K562 (cell line): ENCODE measurements around the gene PRCC. TPM values are rescaled to one million over a fixed set of nuclear protein-coding genes. Genes with fewer than 3 reads are reported as not detected.

Source experiments
- ATAC-seq: fragments of 200-7000 bp; cut with Tn5 transposase; 3 replicates; pipeline ENCODE4 v1.9.1; 2020; ENCODE audit warnings: moderate library complexity
- BruUV-seq: library from RNA; stranded (reverse); fragments of 400-500 nt; replicated peaks from 2 replicates; lab custom pipeline; 2021; lab: Mats Ljungman, UMichigan
- CTCF ChIA-PET: fragments of 300-600 bp; formaldehyde crosslinking; extraction: SDS; loops from one replicate; lab custom pipeline; 2021; ENCODE audit warnings: low intra/inter-chr PET ratio; lab: Yijun Ruan, JAX
- POLR2A ChIA-PET: fragments of 300-600, 350-650 bp; sonication (Branson Sonifier 250); formaldehyde crosslinking; extraction: SDS; loops from one replicate; lab custom pipeline; 2021; ENCODE audit warnings: antibody characterized with exemption, inconsistent platforms; lab: Yijun Ruan, JAX
- DNase-seq, 4 experiments: peaks; one replicate each; pipeline versions ENCODE4 v3.0.0 to v3.0.0-alpha.2; 2011 to 2018; ENCODE audit warnings: low spot score in 3 of 4, mixed read lengths in 3 of 4; ENCODE audit errors: extremely low read depth in 1 of 4
- FAIRE-seq: peaks from 2 replicates; lab custom pipeline; 2011; peaks lifted over from hg19 to GRCh38; lab: Jason Lieb, UNC
- H2AFZ ChIP-seq: 2 replicates; pipeline ENCODE4 v1.6.0; 2011; ENCODE audit warnings: low read depth, low read length, control low read depth, inconsistent platforms
- H3K27ac ChIP-seq: fragments of 200-600 bp; 3 replicates; pipeline ENCODE4 v1.8.0; 2011; ENCODE audit warnings: low read depth, mild to moderate bottlenecking, control low read depth, inconsistent platforms, low read length, moderate library complexity, mixed read lengths; ENCODE audit errors: extremely low read depth
- H3K27me3 ChIP-seq, 2 experiments: fragments of 300-600 bp in 1 of 2; 2 replicates in 1 of 2; 3 replicates in 1 of 2; pipeline versions ENCODE4 v1.6.0 to v1.8.0; 2011; ENCODE audit warnings: inconsistent platforms in 2 of 2, low read length in 2 of 2, mild to moderate bottlenecking in 1 of 2, mixed read lengths in 1 of 2, moderate library complexity in 1 of 2; ENCODE audit not compliant: control insufficient read depth in 2 of 2, insufficient read depth in 2 of 2
- H3K36me3 ChIP-seq: fragments of 300-600 bp; 3 replicates; pipeline ENCODE4 v1.8.0; 2011; ENCODE audit warnings: mild to moderate bottlenecking, low read length, inconsistent platforms; ENCODE audit not compliant: control insufficient read depth, insufficient read depth
- H3K4me1 ChIP-seq, 2 experiments: fragments of 200-600 bp in 1 of 2; replicated peaks in 1 of 2; 2 replicates in 1 of 2; 3 replicates in 1 of 2; pipeline versions ENCODE4 v1.5.1 to v1.8.0; 2011; ENCODE audit warnings: inconsistent platforms in 2 of 2, low read length in 2 of 2, mild to moderate bottlenecking in 1 of 2, mixed read lengths in 1 of 2, moderate library complexity in 1 of 2; ENCODE audit not compliant: control insufficient read depth in 2 of 2, insufficient read depth in 2 of 2
- H3K4me2 ChIP-seq: 2 replicates; pipeline ENCODE4 v1.6.1; 2011; ENCODE audit warnings: low read length, control low read depth, inconsistent platforms, mixed read lengths; ENCODE audit not compliant: insufficient read depth
- H3K4me3 ChIP-seq: fragments of 200-600 bp; sonication (generic), shearing (Covaris generic); 2 replicates; pipeline ENCODE4 v1.5.1; 2016; ENCODE audit warnings: control low read depth, inconsistent platforms
- H3K79me2 ChIP-seq: fragments of 200-600 bp; 3 replicates; pipeline ENCODE4 v1.8.0; 2011; ENCODE audit warnings: low read length, inconsistent platforms; ENCODE audit not compliant: control insufficient read depth, insufficient read depth
- H3K9ac ChIP-seq, 2 experiments: 2 replicates each; pipeline versions ENCODE4 v1.6.0 to v1.6.1; 2011; ENCODE audit warnings: low read depth in 2 of 2, low read length in 2 of 2, control low read depth in 1 of 2, inconsistent platforms in 1 of 2, mild to moderate bottlenecking in 1 of 2, mixed read lengths in 1 of 2; ENCODE audit not compliant: insufficient read depth in 1 of 2
- H3K9me1 ChIP-seq: one replicate; pipeline ENCODE4 v1.6.0; 2011; ENCODE audit warnings: inconsistent platforms, mild to moderate bottlenecking, low read length, moderate library complexity; ENCODE audit not compliant: control insufficient read depth, insufficient read depth
- H3K9me3 ChIP-seq: replicated peaks from 2 replicates; pipeline ENCODE4 v1.5.1; 2011; ENCODE audit warnings: low read depth, low read length, inconsistent platforms; ENCODE audit not compliant: control insufficient read depth, insufficient read depth
- H4K20me1 ChIP-seq: replicated peaks from 2 replicates; pipeline ENCODE4 v1.6.1; 2011; ENCODE audit warnings: low read length, inconsistent platforms, mixed read lengths; ENCODE audit not compliant: control insufficient read depth, insufficient read depth
- CC2D1A ChIP-seq: fragments of 450-650 bp; IDR thresholded peaks from 2 replicates; pipeline ENCODE4 v1.6.1; 2017; ENCODE audit warnings: mild to moderate bottlenecking
- CHD1 ChIP-seq: fragments of 200-600 bp; sonication (generic); IDR thresholded peaks from one replicate; pipeline ENCODE4 v1.6.1; 2012; ENCODE audit warnings: mild to moderate bottlenecking, moderate library complexity, low read length, inconsistent platforms
- GABPB1 ChIP-seq: sonication (generic); formaldehyde crosslinking; IDR thresholded peaks from 2 replicates; pipeline ENCODE4 v1.8.0; 2022; ENCODE audit warnings: mild to moderate bottlenecking, missing genetic modification reagents
- HCFC1 ChIP-seq: IDR thresholded peaks from 2 replicates; pipeline ENCODE4 v1.6.1; 2012; ENCODE audit warnings: low read depth, low read length, improper control_type of control experiment
- KDM4B ChIP-seq, 2 experiments: fragments of 450-650 bp in 1 of 2; sonication (generic) in 1 of 2; IDR thresholded peaks; 2 replicates each; pipeline ENCODE4 v1.6.1; 2016 to 2017; ENCODE audit warnings: borderline replicate concordance in 2 of 2, antibody characterized with exemption in 1 of 2, low read depth in 1 of 2, mild to moderate bottlenecking in 1 of 2
- PCBP1 ChIP-seq: fragments of 200-400 bp; formaldehyde crosslinking; IDR thresholded peaks from 2 replicates; pipeline ENCODE4 v1.6.1; 2018; ENCODE audit warnings: mild to moderate bottlenecking, low read depth, low read length; ENCODE audit not compliant: poor library complexity, severe bottlenecking
- RBM25 ChIP-seq: fragments of 200-400 bp; formaldehyde crosslinking; IDR thresholded peaks from 2 replicates; pipeline ENCODE4 v1.6.1; 2018; ENCODE audit warnings: low read length, low read depth, moderate library complexity; ENCODE audit not compliant: severe bottlenecking
- SP2 ChIP-seq: IDR thresholded peaks from 2 replicates; pipeline ENCODE4 v1.6.1; 2011; ENCODE audit warnings: mild to moderate bottlenecking, low read depth, low read length, moderate library complexity; ENCODE audit not compliant: poor library complexity, severe bottlenecking; ENCODE audit errors: extremely low read depth
- TAL1 ChIP-seq: fragments of 450-650 bp; IDR thresholded peaks from 2 replicates; pipeline ENCODE4 v1.6.1; 2016; ENCODE audit warnings: mild to moderate bottlenecking
- ZBTB7A ChIP-seq: IDR thresholded peaks from 2 replicates; pipeline ENCODE4 v1.6.1; 2011; ENCODE audit warnings: low read depth, mild to moderate bottlenecking, low read length, moderate library complexity, borderline replicate concordance; ENCODE audit not compliant: control insufficient read depth
- ZC3H4 ChIP-seq: sonication (generic); formaldehyde crosslinking; IDR thresholded peaks from 2 replicates; pipeline ENCODE4 v1.9.0; 2021; ENCODE audit warnings: missing genetic modification reagents, borderline replicate concordance
- ZNF146 ChIP-seq: IDR thresholded peaks from one replicate; pipeline ENCODE4 v1.6.1; 2018; ENCODE audit warnings: missing compliant biosample characterization; ENCODE audit not compliant: unreplicated experiment
- ZNF253 ChIP-seq: fragments of 250-450 bp; sonication (Bioruptor Pico); conservative IDR thresholded peaks from 2 replicates; pipeline ENCODE4 v1.6.1; 2021; ENCODE audit warnings: mild to moderate bottlenecking
- ZNF561 ChIP-seq: fragments of 450-650 bp; formaldehyde crosslinking; conservative IDR thresholded peaks from 2 replicates; pipeline ENCODE4 v1.4.0; 2020; ENCODE audit warnings: mild to moderate bottlenecking, moderate library complexity
- ZNF780A ChIP-seq: fragments of 250-450 bp; sonication (Bioruptor Pico); IDR thresholded peaks from 2 replicates; pipeline ENCODE4 v1.5.0; 2021; ENCODE audit warnings: mild to moderate bottlenecking
- ZNF79 ChIP-seq: fragments of 250-450 bp; sonication (Bioruptor Pico); IDR thresholded peaks from 2 replicates; pipeline ENCODE4 v1.4.0; 2020; ENCODE audit warnings: low read depth, mild to moderate bottlenecking, moderate library complexity
- WGBS: fragments of 100-300 bp; shearing (Covaris generic); methylation state at CpG from one replicate; pipeline ENCODE4 v1.1.6; 2016; ENCODE audit warnings: low coverage, mixed read lengths; ENCODE audit not compliant: insufficient coverage; ENCODE audit errors: missing lambda C conversion rate; 5-methylcytosine and 5-hydroxymethylcytosine counted together
- in situ Hi-C: fragments of 300-500 bp; cut with MboI; formaldehyde crosslinking; loops from 4 replicates; pipeline ENCODE4 v1.15.0; 2018; ENCODE audit warnings: inconsistent platforms, mixed read lengths
- intact Hi-C: fragments of 100-400 bp; cut with micrococcal nuclease; formaldehyde crosslinking; loops from 2 replicates; pipeline ENCODE4 v1.14.2; 2022
- polyA plus RNA-seq, 8 experiments: library from polyadenylated mRNA; depleted of rRNA in 4 of 8; stranded (reverse) in 5 of 8; unstranded in 3 of 8; fragments of >200 nt; fragmentation: Nextera tagmentation in 2 of 8; fragmentation: Illumina TruSeq in 1 of 8; extraction: Ambion mirVana in 2 of 8; extraction: Trizol in 1 of 8; gene quantifications; 2 replicates each; pipeline versions ENCODE4 v1.2.1 to v1.2.3, GENCODE V29; 2011 to 2014; ENCODE audit warnings: inconsistent platforms in 1 of 8, missing spikeins in 1 of 8
- total RNA-seq, 7 experiments: library from RNA; depleted of rRNA in 6 of 7; stranded (reverse); fragments of >200 nt in 6 of 7; fragmentation: Illumina TruSeq in 2 of 7; extraction: Trizol in 2 of 7; gene quantifications; 2 replicates each; pipeline versions ENCODE4 v1.2.1 to v1.2.3, GENCODE V29; 2011 to 2021; ENCODE audit warnings: low replicate concordance in 1 of 7
- TF ChIP-seq, protein P1 (sequence below), 2 experiments: IDR thresholded peaks; 2 replicates each; pipeline ENCODE4 v1.6.1; 2011; ENCODE audit warnings: borderline replicate concordance in 1 of 2, control low read depth in 1 of 2, low read depth in 1 of 2, low read length in 1 of 2, mild to moderate bottlenecking in 1 of 2, mixed read lengths in 1 of 2, moderate library complexity in 1 of 2; ENCODE audit not compliant: insufficient read depth in 1 of 2, insufficient read length in 1 of 2, poor library complexity in 1 of 2, severe bottlenecking in 1 of 2; ENCODE audit errors: extremely low read depth in 1 of 2
- TF ChIP-seq, protein P2 (sequence below), 2 experiments: fragments of 450-650 bp in 1 of 2; sonication (generic) in 1 of 2; formaldehyde crosslinking in 1 of 2; IDR thresholded peaks in 1 of 2; conservative IDR thresholded peaks in 1 of 2; 2 replicates each; pipeline versions ENCODE4 v1.6.1 to v1.8.1; 2016 to 2023; ENCODE audit warnings: mild to moderate bottlenecking in 2 of 2, moderate library complexity in 2 of 2, inconsistent platforms in 1 of 2, missing genetic modification reagents in 1 of 2

Gene PRCC
- total and polyA plus RNA-seq, 9 of the 15 experiments (the other 6 are each of a cell fraction or from before 2014, with no cell fraction given) = 23.9 to 201 (median 41.1) TPM

DNA sequence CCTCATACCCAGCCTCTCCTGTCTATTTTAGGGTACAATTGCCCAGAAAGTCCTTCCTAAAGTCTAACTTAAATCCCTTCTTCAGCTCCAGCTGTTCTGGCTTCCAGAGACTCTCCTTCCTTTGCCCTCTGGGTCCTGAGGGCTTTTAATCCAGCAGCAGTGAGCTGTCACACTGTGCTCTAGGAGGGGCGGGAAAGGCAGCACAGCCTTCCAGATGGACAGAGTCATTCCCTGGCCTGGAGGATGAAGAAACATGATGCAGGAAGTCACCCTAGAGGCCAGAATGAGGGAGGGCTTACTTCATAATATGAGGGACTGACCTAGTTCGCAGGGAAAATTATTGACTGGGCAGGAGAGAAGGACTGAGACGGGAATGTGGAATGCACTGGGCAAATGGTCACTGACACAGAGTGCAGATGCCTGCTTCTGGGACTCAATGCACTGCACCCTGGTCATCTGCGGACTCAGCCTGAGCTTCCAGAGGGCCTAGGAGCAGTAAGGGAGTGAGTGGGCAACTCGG lies 48.0 kb downstream of the PRCC start (continued):
- TF ChIP-seq, protein P1, sequence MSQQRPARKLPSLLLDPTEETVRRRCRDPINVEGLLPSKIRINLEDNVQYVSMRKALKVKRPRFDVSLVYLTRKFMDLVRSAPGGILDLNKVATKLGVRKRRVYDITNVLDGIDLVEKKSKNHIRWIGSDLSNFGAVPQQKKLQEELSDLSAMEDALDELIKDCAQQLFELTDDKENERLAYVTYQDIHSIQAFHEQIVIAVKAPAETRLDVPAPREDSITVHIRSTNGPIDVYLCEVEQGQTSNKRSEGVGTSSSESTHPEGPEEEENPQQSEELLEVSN (IDR thresholded peaks at IDR 0.05; ENCODE audit: borderline replicate concordance in 1 of 2, extremely low read depth in 1 of 2, insufficient read depth in 1 of 2, insufficient read length in 1 of 2, low read depth in 1 of 2, low read length in 1 of 2, poor library complexity in 1 of 2, severe bottlenecking in 1 of 2) = peak in 1 of 2 experiments; percentile 17
- TF ChIP-seq ZNF253 (CRISPR knock-in tag) (no peak), RBM25 (peak; percentile 35), TAL1 (no peak)

DNA sequence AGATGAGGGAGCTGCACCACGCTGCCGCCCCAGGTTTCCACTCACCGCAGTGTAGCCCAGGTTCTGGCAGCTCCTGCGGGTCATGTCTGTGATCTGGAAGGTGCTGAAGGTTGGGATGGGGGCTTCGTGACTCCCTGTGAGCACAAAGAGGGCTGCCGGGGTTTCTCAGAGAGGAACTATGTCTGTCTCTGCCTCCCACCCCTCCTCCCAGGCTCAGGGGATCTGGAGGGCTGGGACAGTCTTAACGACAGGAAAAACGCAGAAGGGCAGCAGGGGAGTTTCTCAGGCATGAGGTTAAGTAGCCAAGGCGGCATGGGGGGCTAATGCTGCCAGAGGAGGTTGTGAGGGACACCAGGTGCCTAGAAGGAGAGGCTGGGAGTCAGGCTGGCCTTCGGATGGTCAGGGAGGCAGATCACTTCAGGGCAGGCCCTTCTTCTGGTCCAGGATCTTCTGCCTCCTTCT lies 48.7 kb downstream of the PRCC start:
- POLR2A ChIA-PET = interaction anchor here (0.9 to 1.0 kb wide), 2 partner anchors 11 to 74 kb away, joined by 3 to 5 read pairs; no protein-coding TSS in a partner anchor
- H4K20me1 ChIP-seq = no peaks in the 10 kb centered on the region
- no peaks in the 10 kb centered on the region for H3K9me1 ChIP-seq
- CTCF ChIA-PET = interaction anchor here (0.6 kb wide), 1 partner anchor 56 kb away, joined by 4 read pairs; no protein-coding TSS in a partner anchor
- no TSS peak for BruUV-seq
- H3K9me3 ChIP-seq = no peaks in the 10 kb centered on the region
- DNase-seq (no peak), FAIRE-seq (no peak), ATAC-seq (no peak)
- peak overlapping the region; percentile 58 to 87 for H3K9ac ChIP-seq
- H3K4me3 ChIP-seq = peak overlapping the region; percentile 36
- H3K79me2 ChIP-seq = peaks cover 22% of the 10 kb centered on the region
- intact Hi-C loops (loop anchor here (2.0 kb wide), 1 partner anchor 41 kb away; no protein-coding TSS in a partner anchor), in situ Hi-C loops (no loop called here)
- peaks cover 50 to 63% of the 10 kb centered on the region in 2 experiments for H3K4me1 ChIP-seq
- H3K4me2 ChIP-seq = peak overlapping the region; percentile 83
- H3K36me3 ChIP-seq = peaks cover 16% of the 10 kb centered on the region; the same call in 2 of the 3 replicates
- H3K27me3 ChIP-seq = no peaks in the 10 kb centered on the region
- peak overlapping the region; percentile 77 for H3K27ac ChIP-seq
- 49% methylated on average over 10 of the region's 10 CpGs for WGBS
- peak overlapping the region; percentile 91; the same call in 1 of the 2 replicates for H2AFZ ChIP-seq
- TF ChIP-seq KDM4B (IDR thresholded peaks at IDR 0.05; ENCODE audit: borderline replicate concordance in 2 of 2, low read depth in 1 of 2) (no peak), ZC3H4 (CRISPR knock-in tag) (0 out of 2 replicates have a peak, but pooled peaks have one; percentile 58), PCBP1 (no peak), ZBTB7A (no peak), HCFC1 (no peak), ZNF561 (CRISPR knock-in tag) (no peak), SP2 (no peak), CC2D1A (no peak), ZNF79 (CRISPR knock-in tag) (no peak), ZNF780A (CRISPR knock-in tag) (no peak), GABPB1 (CRISPR knock-in tag) (no peak), ZNF146 (no peak), CHD1 (no peak)
- TF ChIP-seq, protein P2, sequence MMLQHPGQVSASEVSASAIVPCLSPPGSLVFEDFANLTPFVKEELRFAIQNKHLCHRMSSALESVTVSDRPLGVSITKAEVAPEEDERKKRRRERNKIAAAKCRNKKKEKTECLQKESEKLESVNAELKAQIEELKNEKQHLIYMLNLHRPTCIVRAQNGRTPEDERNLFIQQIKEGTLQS (IDR thresholded peaks at IDR 0.05) = no peak
- TF ChIP-seq, protein P2 (CRISPR knock-in tag; conservative IDR thresholded peaks at IDR 0.05) = no peak
